NCI-H82 treated with DMSO at 0.1 percent for 48 hours (cell line): ENCODE measurements around the gene MBOAT2.
"Not testable (repeated sequence)": the region's sequence is repeated elsewhere in the genome, so short reads cannot be mapped to it uniquely, and the experiment has no call there.

Source experiments
- DNase-seq: peaks from one replicate; lab custom pipeline; 2025; ENCODE audit not compliant: unreplicated experiment; lab: John Stamatoyannopoulos, UW

The MBOAT2 gene

GRCh38 chr2:8993196-8993901 is 10.1 kb downstream of the MBOAT2 start:
- DNase-seq = no peak

- no peak for DNase-seq
These were observed 10.8 kb downstream of the MBOAT2 start for GRCh38 chr2:8992643-8993042.

DNA sequence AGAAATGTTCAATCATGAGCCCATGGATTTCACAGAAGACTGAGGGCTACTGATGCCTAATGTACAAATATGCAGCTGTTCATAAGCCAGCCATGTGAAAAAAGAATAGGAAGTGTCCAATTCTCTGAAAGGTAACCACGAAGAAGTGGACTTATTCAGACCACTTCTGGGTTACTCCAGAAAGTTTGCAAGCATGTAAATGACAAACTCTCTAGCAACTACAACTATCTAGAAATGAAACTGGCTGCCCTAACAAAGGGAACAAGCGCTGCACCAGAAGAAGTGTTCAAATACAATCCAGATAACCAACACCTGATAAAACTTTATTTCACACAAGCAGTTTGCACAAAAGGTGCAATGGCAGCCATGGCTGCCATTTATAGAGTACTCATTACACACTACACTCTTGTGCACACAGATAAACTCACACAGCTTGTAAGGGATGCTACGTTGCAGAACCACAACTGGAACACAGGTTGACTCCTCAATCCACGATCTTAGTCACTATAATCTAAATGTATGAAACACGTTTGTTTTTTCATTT is 13.9 kb downstream of the MBOAT2 start:
- DNase-seq = no peak

DNA sequence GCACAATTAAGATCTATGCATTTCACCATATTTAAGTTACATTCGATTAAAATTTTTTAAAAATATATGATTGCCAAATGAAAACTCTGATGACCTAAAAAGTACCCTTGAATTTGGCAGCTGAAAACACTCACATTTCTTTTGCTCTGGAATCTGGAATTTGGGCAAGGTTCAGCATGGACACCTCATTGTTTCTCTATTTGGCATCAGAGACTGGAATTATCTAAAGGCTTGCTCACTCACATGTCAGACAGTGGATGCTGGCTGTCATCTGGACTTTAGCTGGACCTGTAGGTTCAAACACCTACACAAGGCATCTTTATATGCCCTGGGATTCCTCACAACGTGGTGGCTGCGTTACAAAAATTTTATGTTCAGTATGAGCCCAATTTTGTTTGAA is 16.1 kb downstream of the MBOAT2 start:
- no peak for DNase-seq

DNA sequence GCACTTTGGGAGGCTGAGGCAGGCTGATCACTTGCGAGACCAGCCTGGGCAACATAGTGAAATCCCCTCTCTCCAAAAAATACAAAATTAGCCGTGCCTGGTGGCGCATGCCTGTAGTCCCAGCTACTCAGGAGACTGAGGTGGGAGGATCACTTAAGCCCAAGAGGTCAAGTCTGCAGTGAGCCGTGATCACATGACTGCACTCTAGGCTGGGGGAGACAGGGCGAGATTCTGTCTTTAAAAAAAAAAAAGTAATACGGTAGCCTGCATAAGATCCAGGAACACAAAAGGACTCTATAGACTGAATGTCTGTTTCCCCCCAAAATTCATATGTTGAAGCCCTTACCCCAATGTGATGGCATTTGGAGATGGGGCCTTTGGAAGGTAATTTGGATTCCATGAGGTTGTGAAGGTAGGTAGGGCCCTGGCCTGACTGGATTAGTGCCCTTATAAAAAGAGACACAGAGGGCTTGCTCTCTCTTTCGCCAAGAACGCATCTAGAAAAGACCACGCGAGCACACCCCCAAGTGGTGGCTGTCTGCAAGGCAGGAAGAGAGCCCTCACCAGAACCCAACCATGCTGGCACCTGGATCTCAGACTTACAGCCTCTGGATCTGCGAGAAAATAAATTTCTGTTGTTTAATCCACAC is 17.0 kb downstream of the MBOAT2 start:
- DNase-seq = no peak

DNA sequence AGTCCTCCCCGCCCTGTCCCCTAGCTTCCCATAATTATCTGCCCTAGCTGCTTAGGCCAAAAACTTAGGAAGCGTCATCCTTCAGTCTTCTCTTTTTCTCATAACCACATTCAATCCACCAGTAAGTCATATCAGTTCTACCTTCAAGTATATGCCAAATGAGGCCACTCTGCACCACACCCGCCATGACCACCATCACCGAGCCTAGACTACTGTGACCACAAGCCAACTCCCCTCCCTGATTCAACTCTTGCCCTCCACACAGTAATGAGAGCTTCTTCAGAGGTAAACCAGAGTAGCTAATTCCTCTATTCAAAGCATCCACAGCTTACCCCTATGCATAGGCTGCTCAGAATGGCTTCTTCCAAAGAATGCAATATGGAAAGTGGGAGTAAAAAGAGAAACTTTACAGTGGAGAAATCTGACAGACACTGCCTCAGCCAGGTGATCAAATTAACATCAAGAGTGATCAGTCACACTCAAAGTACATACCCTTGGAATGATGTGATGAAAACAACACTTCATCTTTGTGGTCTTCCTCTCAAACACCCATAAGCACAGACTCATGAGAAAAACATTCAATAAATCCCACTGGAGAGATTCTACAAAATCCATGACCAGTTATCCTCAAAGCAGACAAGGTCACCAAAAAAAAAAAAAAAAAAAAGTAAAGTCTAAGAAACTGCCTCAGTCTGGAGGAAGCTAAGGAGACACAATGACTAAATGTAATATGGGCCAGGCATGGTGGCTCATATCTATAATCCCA is 17.7 kb downstream of the MBOAT2 start:
- no peak for DNase-seq

DNA sequence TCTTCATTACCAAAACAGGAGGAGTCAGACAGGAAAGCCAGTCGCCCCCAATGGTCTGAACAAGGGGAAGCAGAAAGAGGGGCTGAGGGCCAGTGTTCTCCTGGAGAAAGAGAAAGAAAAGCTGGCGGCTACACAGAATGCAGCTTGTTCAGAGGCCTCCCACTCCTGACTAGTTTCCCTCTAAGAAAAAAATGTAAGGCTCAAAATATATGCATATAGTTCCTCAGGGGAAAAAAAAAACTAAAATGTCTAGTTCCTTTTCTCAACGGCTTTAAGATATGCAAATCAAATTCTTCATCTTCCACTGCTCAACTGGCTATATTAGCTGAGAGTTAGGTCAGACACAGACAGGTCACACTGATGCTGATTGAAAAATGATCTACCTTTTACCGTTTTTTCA is 18.6 kb downstream of the MBOAT2 start:
- no peak for DNase-seq

DNA sequence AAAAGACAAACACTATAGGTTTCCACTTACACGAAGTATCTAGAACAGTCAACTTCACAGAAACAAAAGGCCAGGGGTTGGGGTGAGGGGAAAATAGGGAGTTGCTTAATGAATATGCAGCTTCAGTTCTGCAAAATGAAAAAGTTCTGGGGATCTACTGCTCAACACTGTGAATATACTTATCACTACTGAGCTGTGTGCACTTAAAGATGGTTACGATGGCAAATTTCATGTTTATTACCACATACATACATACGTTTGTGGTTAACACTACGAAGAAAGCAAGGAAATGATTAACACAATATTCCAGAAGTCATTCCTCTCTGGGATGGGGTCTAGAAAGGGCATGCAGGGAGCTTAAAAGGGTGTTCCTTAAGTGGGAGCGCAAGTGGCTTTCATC is 19.3 kb downstream of the MBOAT2 start:
- DNase-seq = no peak

- DNase-seq = no peak
These were observed 19.9 kb downstream of the MBOAT2 start for GRCh38 chr2:8983571-8983970.

DNA sequence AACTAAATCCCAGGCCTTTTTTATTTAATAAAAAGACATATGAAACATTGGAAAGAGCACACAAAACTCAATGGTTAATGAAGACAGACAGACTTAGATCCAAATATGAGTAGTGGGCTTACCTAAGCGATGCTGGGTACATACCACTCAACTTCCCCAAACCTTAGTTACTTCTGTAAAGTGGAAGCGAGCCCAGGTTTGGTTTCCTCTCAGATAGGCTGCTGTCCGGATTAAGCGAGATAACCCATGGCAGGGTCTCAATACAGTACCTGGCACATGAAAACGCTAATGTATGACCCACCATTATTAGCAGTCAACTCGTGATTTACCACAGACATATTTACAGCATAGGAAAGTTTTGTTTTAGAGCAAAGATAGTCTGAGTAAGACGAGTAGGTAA is 21.6 kb downstream of the MBOAT2 start:
- DNase-seq = no peak

DNA sequence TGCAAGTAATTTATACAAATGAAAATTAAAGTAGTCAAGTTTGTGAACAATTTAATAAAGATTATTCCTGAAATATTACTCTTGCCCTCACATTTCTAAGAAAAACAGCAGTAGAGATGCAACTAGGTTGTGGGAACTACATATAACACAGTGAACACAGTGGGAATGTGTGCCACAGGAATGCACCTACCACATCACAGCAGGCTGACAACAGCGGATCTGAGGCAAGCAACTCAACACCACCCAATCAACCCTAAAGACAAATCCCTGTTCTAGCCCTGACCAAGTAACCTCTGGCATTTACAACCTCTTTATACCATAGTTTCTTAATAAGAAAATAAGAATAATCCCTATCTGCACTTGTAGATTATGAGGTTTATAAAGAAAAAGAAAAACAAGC is 23.4 kb downstream of the MBOAT2 start:
- no peak for DNase-seq

- DNase-seq = no peak
These were observed 25.7 kb downstream of the MBOAT2 start for GRCh38 chr2:8977758-8978157.

DNA sequence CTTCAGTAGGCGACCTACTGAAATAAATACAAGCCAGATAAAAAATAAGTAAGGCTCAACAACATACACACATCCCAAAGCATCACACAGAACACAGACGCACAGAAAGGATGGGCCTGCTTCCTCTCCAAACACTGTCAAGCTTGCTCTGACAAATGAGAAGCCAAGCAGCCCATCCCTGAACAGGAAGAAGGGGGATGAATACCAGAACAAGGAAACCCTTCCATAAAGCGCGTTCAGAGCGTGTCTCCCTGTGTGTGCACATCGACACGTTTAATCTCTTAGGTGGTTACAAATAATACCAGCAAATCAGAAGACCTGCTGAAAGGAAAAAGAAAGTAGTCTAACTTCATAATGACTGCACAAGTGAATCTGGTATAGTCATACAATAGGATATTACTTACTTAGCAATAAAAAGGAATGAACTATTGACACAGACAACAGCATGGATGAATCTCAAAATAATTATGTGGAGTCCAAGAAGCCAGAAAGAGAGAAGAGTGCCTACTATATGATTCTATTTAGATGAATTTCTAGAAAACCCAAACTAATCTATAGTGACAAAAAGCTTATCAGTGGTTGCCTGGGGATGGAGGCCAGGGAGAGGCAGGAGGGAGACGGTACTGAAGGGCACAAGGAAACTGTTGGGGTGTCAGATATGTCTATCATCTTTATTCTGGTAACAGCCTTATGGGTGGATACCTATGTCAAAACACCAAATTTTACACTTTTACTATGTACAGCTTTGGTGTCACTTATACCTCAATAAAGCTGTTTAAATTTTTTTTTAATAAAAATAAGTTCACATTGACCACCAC is 26.8 kb downstream of the MBOAT2 start:
- DNase-seq = no peak

DNA sequence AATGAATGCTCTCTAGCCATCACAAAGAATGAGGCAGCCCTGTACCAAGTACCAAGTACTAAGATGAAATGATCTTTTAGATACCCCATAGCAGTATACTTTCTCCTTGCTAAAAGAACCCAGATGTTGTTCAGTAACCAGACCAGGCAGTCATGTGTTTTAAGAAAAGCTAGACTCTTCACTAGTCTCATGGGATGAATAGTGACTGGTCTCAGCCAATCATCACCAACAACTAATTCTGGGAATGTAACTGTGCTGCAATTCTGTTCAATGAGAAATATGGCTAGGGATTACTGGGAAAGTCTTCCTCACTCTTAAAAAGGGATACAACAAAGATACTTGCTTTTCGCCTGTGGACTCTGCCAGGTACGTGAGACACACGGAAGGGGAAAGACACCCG is 29.5 kb downstream of the MBOAT2 start:
- DNase-seq = no peak

GRCh38 chr2:8973017-8973416 is 30.5 kb downstream of the MBOAT2 start:
- DNase-seq = not testable (repeated sequence)

- not testable (repeated sequence) for DNase-seq
These were observed 30.9 kb downstream of the MBOAT2 start for GRCh38 chr2:8972535-8972934.

DNA sequence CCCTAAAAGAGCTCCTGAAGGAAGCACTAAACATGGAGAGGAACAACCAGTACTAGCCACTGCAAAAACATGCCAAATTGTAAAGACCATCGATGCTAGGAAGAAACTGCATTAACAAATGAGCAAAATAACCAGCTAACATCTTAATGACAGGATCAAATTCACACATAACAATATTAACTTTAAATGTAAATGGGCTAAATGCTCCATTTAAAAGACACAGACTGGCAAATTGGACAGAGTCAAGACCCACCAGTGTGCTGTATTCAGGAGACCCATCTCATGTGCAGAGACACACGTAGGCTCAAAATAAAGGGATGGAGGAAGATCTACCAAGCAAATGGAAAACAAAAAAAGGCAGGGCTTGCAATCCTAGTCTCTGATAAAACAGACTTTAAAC is 34.1 kb downstream of the MBOAT2 start:
- DNase-seq = not testable (repeated sequence)

- no peak for DNase-seq
These were observed 37.2 kb downstream of the MBOAT2 start for GRCh38 chr2:8966123-8966908.

GRCh38 chr2:8965216-8965969 is 38.1 kb downstream of the MBOAT2 start:
- no peak for DNase-seq

GRCh38 chr2:8962890-8963289 is 40.6 kb downstream of the MBOAT2 start:
- no peak for DNase-seq
